Naive thymus-derived CD4-positive, alpha-beta T cell (primary cell): ENCODE results near the gene DAGLA. TPM values are rescaled to one million over a fixed set of nuclear protein-coding genes. Genes with fewer than 3 reads are reported as not detected.

Experiments
- ATAC-seq: fragments of 150-1000 bp; cut with Tn5 transposase; 2 replicates; pipeline ENCODE4 v1.10.0; 2021; ENCODE audit warnings: mild to moderate bottlenecking, moderate library complexity
- CTCF ChIA-PET: fragments of 350-600 bp; sonication (Branson Sonifier 250); formaldehyde crosslinking; loops from one replicate; lab custom pipeline; 2021; ENCODE audit warnings: antibody characterized with exemption; lab: Charles Lee
- POLR2A ChIA-PET: fragments of 350-600 bp; sonication (Branson Sonifier 250); formaldehyde crosslinking; loops from one replicate; lab custom pipeline; 2021; ENCODE audit warnings: antibody characterized with exemption, inconsistent platforms; lab: Charles Lee
- DNase-seq, 9 donors: peaks; one replicate each; pipeline versions ENCODE4 v3.0.0 to v3.0.0-alpha.2; 2020 to 2022; ENCODE audit warnings: mixed read lengths in 1 of 9
- H3K27ac ChIP-seq: one replicate; pipeline ENCODE4 v1.7.0; 2013; ENCODE audit warnings: mild to moderate bottlenecking, low read depth, low read length, moderate library complexity
- H3K27me3 ChIP-seq, 2 donors: one replicate each; pipeline ENCODE4 v1.7.0; 2013; ENCODE audit warnings: low read length in 2 of 2, mild to moderate bottlenecking in 2 of 2, moderate library complexity in 2 of 2; ENCODE audit not compliant: control insufficient read depth in 2 of 2, insufficient read depth in 2 of 2
- H3K36me3 ChIP-seq, 3 experiments: 1 replicate in 2 of 3; 2 replicates in 1 of 3; pipeline ENCODE4 v1.7.0; 2013; ENCODE audit warnings: low read length in 3 of 3, mild to moderate bottlenecking in 3 of 3, moderate library complexity in 1 of 3; ENCODE audit not compliant: insufficient read depth in 3 of 3, control insufficient read depth in 2 of 3
- H3K4me1 ChIP-seq, 2 donors: one replicate each; pipeline ENCODE4 v1.7.0; 2013; ENCODE audit warnings: low read length in 2 of 2, mild to moderate bottlenecking in 2 of 2, moderate library complexity in 1 of 2; ENCODE audit not compliant: control insufficient read depth in 2 of 2, insufficient read depth in 2 of 2
- H3K4me3 ChIP-seq: 2 replicates; pipeline ENCODE4 v1.7.0; 2013; ENCODE audit warnings: mild to moderate bottlenecking, low read length
- H3K9me3 ChIP-seq, 3 experiments: 1 replicate in 2 of 3; 2 replicates in 1 of 3; pipeline ENCODE4 v1.7.0; 2013; ENCODE audit warnings: low read length in 3 of 3; ENCODE audit not compliant: control insufficient read depth in 2 of 3
- H3K27ac Mint-ChIP-seq, 9 donors: one replicate each; pipeline ENCODE4 v1.8.0; 2020 to 2022; ENCODE audit warnings: mixed read lengths in 9 of 9, mild to moderate bottlenecking in 8 of 9, moderate library complexity in 5 of 9, inconsistent platforms in 2 of 9
- H3K27me3 Mint-ChIP-seq, 5 donors: one replicate each; pipeline ENCODE4 v1.8.0; 2021 to 2022; ENCODE audit warnings: mixed read lengths in 5 of 5, mild to moderate bottlenecking in 1 of 5
- H3K36me3 Mint-ChIP-seq, 5 donors: one replicate each; pipeline ENCODE4 v1.8.0; 2020 to 2022; ENCODE audit warnings: mixed read lengths in 5 of 5, mild to moderate bottlenecking in 3 of 5, inconsistent platforms in 1 of 5
- H3K4me1 Mint-ChIP-seq, 7 donors: one replicate each; pipeline ENCODE4 v1.8.0; 2020 to 2022; ENCODE audit warnings: mixed read lengths in 7 of 7, mild to moderate bottlenecking in 3 of 7, inconsistent platforms in 1 of 7
- H3K4me3 Mint-ChIP-seq, 10 donors: one replicate each; pipeline ENCODE4 v1.8.0; 2020 to 2022; ENCODE audit warnings: mild to moderate bottlenecking in 10 of 10, mixed read lengths in 10 of 10, moderate library complexity in 6 of 10, inconsistent platforms in 2 of 10
- H3K9me3 Mint-ChIP-seq, 11 donors: one replicate each; pipeline ENCODE4 v1.8.0; 2020 to 2022; ENCODE audit warnings: mixed read lengths in 11 of 11, mild to moderate bottlenecking in 4 of 11, inconsistent platforms in 1 of 11, moderate library complexity in 1 of 11
- intact Hi-C, 2 donors: fragments of 100-400 bp; cut with micrococcal nuclease; formaldehyde crosslinking; loops; one replicate each; pipeline ENCODE4 v1.15.1; 2023
- polyA plus RNA-seq, 2 donors: library from polyadenylated mRNA; unstranded; fragments of 300-500 nt; fragmentation: Illumina TruSeq; gene quantifications; one replicate each; pipeline ENCODE4 v1.2.3, GENCODE V29; 2021
- total RNA-seq, 6 experiments: library from RNA in 5 of 6; stranded (reverse) in 5 of 6; gene quantifications; 1 replicate in 5 of 6; 2 replicates in 1 of 6; pipeline ENCODE4 v1.2.3 and lab custom pipeline; 2021 to 2026

The DAGLA gene
- total and polyA plus RNA-seq, 7 experiments from 2014 or later = 0.15 to 2.1 (median 0.26) TPM

- H3K9me3 Mint-ChIP-seq = no peaks in the 10 kb centered on the region
- DNase-seq (no peak), ATAC-seq (no peak)
- H3K4me1 Mint-ChIP-seq = peaks cover 5 to 8% (median 5%) of the 10 kb centered on the region in 7 donors
- intact Hi-C loops = no loop called here
- peaks cover 0 to 4% (median 0%) of the 10 kb centered on the region in 5 donors for H3K36me3 Mint-ChIP-seq
- H3K36me3 ChIP-seq = no peaks in the 10 kb centered on the region
- H3K4me3 ChIP-seq = no peak overlapping the region
- no peak overlapping the region for H3K27ac Mint-ChIP-seq
- no peak overlapping the region for H3K4me3 Mint-ChIP-seq
- no peaks in the 10 kb centered on the region for H3K27me3 ChIP-seq
- POLR2A ChIA-PET = no interaction called here
- CTCF ChIA-PET = no interaction called here
- H3K27ac ChIP-seq = no peak overlapping the region
- no peaks in the 10 kb centered on the region for H3K9me3 ChIP-seq
- H3K4me1 ChIP-seq = no peaks in the 10 kb centered on the region
- peaks cover 0 to 4% (median 0%) of the 10 kb centered on the region in 5 donors for H3K27me3 Mint-ChIP-seq
These were observed 57.6 kb downstream of the DAGLA start for GRCh38 chr11:61737636-61738386.

- Mint-ChIP-seq H3K27me3 (no peaks in the 10 kb centered on the region), H3K4me3 (no peak overlapping the region), H3K36me3 (peaks cover 0 to 4% (median 0%) of the 10 kb centered on the region in 5 donors), H3K9me3 (no peaks in the 10 kb centered on the region), H3K4me1 (peaks cover 0 to 3% (median 0%) of the 10 kb centered on the region in 7 donors), H3K27ac (no peak overlapping the region)
- DNase-seq (no peak), ATAC-seq (no peak)
- Histone ChIP-seq H3K27ac (no peak overlapping the region), H3K4me1 (no peaks in the 10 kb centered on the region), H3K4me3 (no peak overlapping the region), H3K9me3 (no peaks in the 10 kb centered on the region), H3K36me3 (no peaks in the 10 kb centered on the region), H3K27me3 (no peaks in the 10 kb centered on the region)
- intact Hi-C loops = no loop called here
- ChIA-PET CTCF (no interaction called here), POLR2A (no interaction called here)
These were observed 58.6 kb downstream of the DAGLA start for GRCh38 chr11:61738776-61739175.

GRCh38 chr11:61739413-61739812 is 59.2 kb downstream of the DAGLA start:
- intact Hi-C loops = no loop called here
- ATAC-seq = no peak
- Histone ChIP-seq H3K36me3 (no peaks in the 10 kb centered on the region), H3K27me3 (no peaks in the 10 kb centered on the region), H3K9me3 (no peaks in the 10 kb centered on the region), H3K4me3 (no peak overlapping the region), H3K4me1 (no peaks in the 10 kb centered on the region), H3K27ac (no peak overlapping the region)
- Mint-ChIP-seq H3K27ac (no peak overlapping the region), H3K27me3 (no peaks in the 10 kb centered on the region), H3K36me3 (peaks cover 0 to 4% (median 0%) of the 10 kb centered on the region in 5 donors), H3K9me3 (no peaks in the 10 kb centered on the region), H3K4me1 (peaks cover 0 to 3% (median 0%) of the 10 kb centered on the region in 7 donors), H3K4me3 (peak overlapping the region in 1 of 10 donors; percentile 39)
- CTCF ChIA-PET = interaction anchor here (0.7 kb wide), 1 partner anchor 33 kb away, joined by 4 read pairs; no protein-coding TSS in a partner anchor
- POLR2A ChIA-PET = no interaction called here
- DNase-seq = no peak

GRCh38 chr11:61739966-61740365 is 59.8 kb downstream of the DAGLA start:
- Histone ChIP-seq H3K4me1 (no peaks in the 10 kb centered on the region), H3K9me3 (no peaks in the 10 kb centered on the region), H3K27me3 (no peaks in the 10 kb centered on the region), H3K4me3 (no peak overlapping the region), H3K36me3 (no peaks in the 10 kb centered on the region), H3K27ac (no peak overlapping the region)
- intact Hi-C loops = no loop called here
- peaks cover 0 to 3% (median 0%) of the 10 kb centered on the region in 7 donors for H3K4me1 Mint-ChIP-seq
- ATAC-seq (no peak), DNase-seq (no peak)
- H3K36me3 Mint-ChIP-seq = peaks cover 0 to 4% (median 0%) of the 10 kb centered on the region in 5 donors
- H3K27ac Mint-ChIP-seq = no peak overlapping the region
- H3K4me3 Mint-ChIP-seq = no peak overlapping the region
- H3K9me3 Mint-ChIP-seq = no peaks in the 10 kb centered on the region
- ChIA-PET CTCF (interaction anchor here (0.7 kb wide), 1 partner anchor 32 kb away, joined by 4 read pairs; no protein-coding TSS in a partner anchor), POLR2A (no interaction called here)
- no peaks in the 10 kb centered on the region for H3K27me3 Mint-ChIP-seq

- DNase-seq = no peak
- no peaks in the 10 kb centered on the region for H3K9me3 ChIP-seq
- ChIA-PET POLR2A (no interaction called here), CTCF (no interaction called here)
- H3K36me3 ChIP-seq = no peaks in the 10 kb centered on the region
- no peak overlapping the region for H3K4me3 ChIP-seq
- Mint-ChIP-seq H3K27ac (no peak overlapping the region), H3K4me1 (peaks cover 0 to 2% (median 0%) of the 10 kb centered on the region in 7 donors), H3K36me3 (peaks cover 0 to 4% (median 0%) of the 10 kb centered on the region in 5 donors), H3K4me3 (no peak overlapping the region), H3K9me3 (no peaks in the 10 kb centered on the region), H3K27me3 (no peaks in the 10 kb centered on the region)
- no peak overlapping the region for H3K27ac ChIP-seq
- intact Hi-C loops = no loop called here
- no peaks in the 10 kb centered on the region for H3K4me1 ChIP-seq
- peak; percentile 30 for ATAC-seq
- H3K27me3 ChIP-seq = no peaks in the 10 kb centered on the region
These were observed 62.2 kb downstream of the DAGLA start for GRCh38 chr11:61742391-61742790.

GRCh38 chr11:61743486-61744095 is 63.4 kb downstream of the DAGLA start:
- no peaks in the 10 kb centered on the region for H3K27me3 ChIP-seq
- intact Hi-C loops = no loop called here
- Mint-ChIP-seq H3K27ac (no peak overlapping the region), H3K36me3 (peaks cover 0 to 4% (median 0%) of the 10 kb centered on the region in 5 donors), H3K4me3 (no peak overlapping the region), H3K9me3 (no peaks in the 10 kb centered on the region), H3K4me1 (no peaks in the 10 kb centered on the region), H3K27me3 (peaks cover 0 to 2% (median 0%) of the 10 kb centered on the region in 5 donors)
- H3K4me1 ChIP-seq = no peaks in the 10 kb centered on the region
- POLR2A ChIA-PET = no interaction called here
- no peak for ATAC-seq
- H3K36me3 ChIP-seq = no peaks in the 10 kb centered on the region
- no peak overlapping the region for H3K27ac ChIP-seq
- no peaks in the 10 kb centered on the region for H3K9me3 ChIP-seq
- no peak overlapping the region for H3K4me3 ChIP-seq
- CTCF ChIA-PET = no interaction called here
- no peak for DNase-seq
